ENCODE results near the gene RASGEF1B. TPM values are rescaled to one million over a fixed set of nuclear protein-coding genes. Genes with fewer than 3 reads are reported as not detected.

Gene RASGEF1B
- 0.87 and 1.0 TPM in 2 replicates for total RNA-seq

GRCh38 chr4:81471588-81472280 lies at the start of gene RASGEF1B:
Gene RASGEF1B, minus strand, starts transcription at chr4:81471907. Its CDS starts 12,399 bp downstream, at chr4:81459508.
- TF ChIP-seq, protein P1, sequence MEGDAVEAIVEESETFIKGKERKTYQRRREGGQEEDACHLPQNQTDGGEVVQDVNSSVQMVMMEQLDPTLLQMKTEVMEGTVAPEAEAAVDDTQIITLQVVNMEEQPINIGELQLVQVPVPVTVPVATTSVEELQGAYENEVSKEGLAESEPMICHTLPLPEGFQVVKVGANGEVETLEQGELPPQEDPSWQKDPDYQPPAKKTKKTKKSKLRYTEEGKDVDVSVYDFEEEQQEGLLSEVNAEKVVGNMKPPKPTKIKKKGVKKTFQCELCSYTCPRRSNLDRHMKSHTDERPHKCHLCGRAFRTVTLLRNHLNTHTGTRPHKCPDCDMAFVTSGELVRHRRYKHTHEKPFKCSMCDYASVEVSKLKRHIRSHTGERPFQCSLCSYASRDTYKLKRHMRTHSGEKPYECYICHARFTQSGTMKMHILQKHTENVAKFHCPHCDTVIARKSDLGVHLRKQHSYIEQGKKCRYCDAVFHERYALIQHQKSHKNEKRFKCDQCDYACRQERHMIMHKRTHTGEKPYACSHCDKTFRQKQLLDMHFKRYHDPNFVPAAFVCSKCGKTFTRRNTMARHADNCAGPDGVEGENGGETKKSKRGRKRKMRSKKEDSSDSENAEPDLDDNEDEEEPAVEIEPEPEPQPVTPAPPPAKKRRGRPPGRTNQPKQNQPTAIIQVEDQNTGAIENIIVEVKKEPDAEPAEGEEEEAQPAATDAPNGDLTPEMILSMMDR (conservative IDR thresholded peaks at IDR 0.05; ENCODE audit: low read depth, low read length) = no peak
- peak; percentile 19 for DNase-seq (ENCODE audit: low read depth)
- peak within 1 kb of the TSS; percentile 88 for H3K4me3 ChIP-seq (ENCODE audit: low read depth, low read length)

DNA sequence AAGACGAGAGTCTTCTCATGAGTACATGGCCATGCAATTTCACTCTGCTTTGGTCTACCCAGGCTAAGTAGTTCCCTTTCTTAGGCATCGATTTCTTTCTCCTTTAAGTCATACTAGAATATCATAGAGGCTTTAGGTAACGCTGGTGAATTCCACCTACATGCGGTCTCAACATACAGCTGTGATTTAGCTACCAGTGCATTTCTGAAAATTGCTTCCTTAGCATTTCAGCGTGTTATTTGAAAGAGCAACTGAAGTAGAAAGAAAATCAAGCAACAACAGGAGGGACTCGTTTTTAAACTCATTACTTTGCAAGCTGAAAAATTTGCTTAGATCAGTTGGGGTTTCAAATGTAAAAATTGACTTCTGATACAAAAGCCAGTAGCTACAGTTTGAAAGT lies 48.1 kb upstream of the RASGEF1B start:
- no peak for DNase-seq (ENCODE audit: low read depth)
- TF ChIP-seq, protein P1 (conservative IDR thresholded peaks at IDR 0.05; ENCODE audit: low read depth, low read length) = no peak

DNA sequence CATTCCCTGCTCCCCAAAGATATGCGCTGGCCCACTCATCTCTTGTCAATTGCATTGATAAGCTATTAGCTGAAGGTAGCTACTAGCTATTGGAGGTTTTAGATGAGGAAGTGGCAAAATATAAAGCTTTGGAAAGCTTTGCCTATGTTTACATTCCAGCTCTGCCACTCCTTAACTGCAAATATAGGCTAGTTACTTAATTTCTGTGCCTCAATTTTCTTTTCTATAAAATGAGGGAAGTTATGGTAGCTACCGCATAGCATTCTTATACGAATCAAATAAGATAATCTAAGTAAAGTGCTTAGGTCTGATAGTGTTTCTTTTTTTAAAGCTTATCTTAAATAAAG lies 47.7 kb upstream of the RASGEF1B start:
- TF ChIP-seq, protein P1 (conservative IDR thresholded peaks at IDR 0.05; ENCODE audit: low read depth, low read length) = no peak
- DNase-seq (ENCODE audit: low read depth) = no peak

More for the DNA sequence above, 48.1 kb upstream of the RASGEF1B start:
- H3K4me3 ChIP-seq (ENCODE audit: low read depth, low read length) = no peak overlapping the region

DNA sequence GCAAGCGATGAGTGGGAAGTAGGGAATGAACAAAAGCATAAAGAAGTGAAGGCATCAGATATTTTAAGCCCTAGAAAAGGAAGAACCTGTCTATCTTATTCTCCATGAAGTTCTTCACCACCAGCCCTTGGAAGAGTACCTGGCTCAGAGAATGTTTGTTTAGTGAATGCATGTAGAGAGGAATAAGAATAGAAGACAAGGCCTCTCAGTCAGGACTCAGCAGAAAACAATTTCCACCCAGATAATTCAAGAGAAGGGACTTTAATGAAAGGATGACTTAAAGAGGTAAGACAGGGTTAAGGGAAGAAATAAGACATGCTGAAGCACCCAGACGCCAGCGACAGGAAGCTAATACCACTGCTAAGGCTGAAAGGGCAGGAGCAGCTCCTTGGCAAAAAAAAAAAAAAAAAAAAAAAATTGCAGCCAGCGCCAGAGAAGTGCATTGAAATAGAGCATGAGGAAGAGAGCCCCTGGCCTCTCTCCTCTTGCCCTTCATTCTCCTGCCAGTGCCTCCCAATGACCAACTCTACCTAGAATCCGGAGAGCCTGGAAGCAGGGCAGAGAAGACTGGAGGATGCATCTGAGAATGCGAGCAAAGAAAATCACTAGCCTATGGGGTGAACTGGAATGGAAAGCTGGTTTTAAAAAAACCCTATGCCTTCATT lies 47.2 kb upstream of the RASGEF1B start:
- TF ChIP-seq, protein P1 (conservative IDR thresholded peaks at IDR 0.05; ENCODE audit: low read depth, low read length) = no peak
- H3K4me3 ChIP-seq (ENCODE audit: low read depth, low read length) = no peak overlapping the region
- DNase-seq (ENCODE audit: low read depth) = no peak

More for the DNA sequence above, 47.7 kb upstream of the RASGEF1B start:
- H3K4me3 ChIP-seq (ENCODE audit: low read depth, low read length) = no peak overlapping the region

- TF ChIP-seq, protein P1 (conservative IDR thresholded peaks at IDR 0.05; ENCODE audit: low read depth, low read length) = no peak
- no peak overlapping the region for H3K4me3 ChIP-seq (ENCODE audit: low read depth, low read length)
- no peak for DNase-seq (ENCODE audit: low read depth)
These were observed 44.5 kb upstream of the RASGEF1B start for GRCh38 chr4:81516241-81516640.

GRCh38 chr4:81512757-81513501 lies 41.2 kb upstream of the RASGEF1B start:
- H3K4me3 ChIP-seq (ENCODE audit: low read depth, low read length) = no peak overlapping the region
- no peak for DNase-seq (ENCODE audit: low read depth)
- TF ChIP-seq, protein P1 (conservative IDR thresholded peaks at IDR 0.05; ENCODE audit: low read depth, low read length) = no peak

Data from epithelial cell of proximal tubule (primary cell).